Kidney (tissue), 14 donors: ENCODE measurements around the gene SIDT1. TPM values are rescaled to one million over a fixed set of nuclear protein-coding genes. Genes with fewer than 3 reads are reported as not detected.

Source experiments
- DNase-seq, 5 donors: peaks; one replicate each; pipeline ENCODE4 v3.0.0-alpha.2; 2013 to 2020
- FAIRE-seq: peaks from 2 replicates; lab custom pipeline; 2012; peaks lifted over from hg19 to GRCh38; lab: Jason Lieb, UNC
- H3K27ac ChIP-seq, 2 donors: one replicate each; pipeline ENCODE4 v1.7.0; 2013; ENCODE audit warnings: low read depth in 2 of 2, low read length in 2 of 2, inconsistent platforms in 1 of 2
- H3K27me3 ChIP-seq: one replicate; pipeline ENCODE4 v1.7.1; 2013; ENCODE audit warnings: low read length, inconsistent platforms; ENCODE audit not compliant: control insufficient read depth, insufficient read depth
- H3K36me3 ChIP-seq, 3 donors: one replicate each; pipeline versions ENCODE4 v1.7.0 to v1.7.1; 2013; ENCODE audit warnings: low read length in 3 of 3, control low read depth in 1 of 3, inconsistent platforms in 1 of 3; ENCODE audit not compliant: insufficient read depth in 3 of 3, control insufficient read depth in 2 of 3
- H3K4me1 ChIP-seq, 3 donors: one replicate each; pipeline versions ENCODE4 v1.7.0 to v1.7.1; 2013; ENCODE audit warnings: low read length in 3 of 3, inconsistent platforms in 1 of 3, low read depth in 1 of 3; ENCODE audit not compliant: control insufficient read depth in 2 of 3, insufficient read depth in 2 of 3
- H3K4me3 ChIP-seq, 3 donors: one replicate each; pipeline versions ENCODE4 v1.7.0 to v1.8.1; 2013; ENCODE audit warnings: low read length in 3 of 3, control low read depth in 1 of 3, inconsistent platforms in 1 of 3
- H3K9ac ChIP-seq, 3 donors: one replicate each; pipeline versions ENCODE4 v1.7.0 to v1.7.1; 2013; ENCODE audit warnings: low read length in 3 of 3, control low read depth in 1 of 3, inconsistent platforms in 1 of 3
- H3K9me3 ChIP-seq, 3 donors: one replicate each; pipeline versions ENCODE4 v1.7.0 to v1.7.1; 2013; ENCODE audit warnings: low read length in 3 of 3, control low read depth in 1 of 3, inconsistent platforms in 1 of 3; ENCODE audit not compliant: control insufficient read depth in 2 of 3, insufficient read depth in 1 of 3
- intact Hi-C: fragments of 100-400 bp; cut with DNase I; formaldehyde crosslinking; loops from one replicate; pipeline ENCODE4 v1.11.1; 2022
- polyA plus RNA-seq: library from polyadenylated mRNA; stranded (reverse); fragments of 350-450 nt; fragmentation: Illumina TruSeq; extraction: RNeasy Lipid Tissue Mini Kit (QIAGEN cat#74804); gene quantifications from one replicate; pipeline ENCODE4 v1.2.3, GENCODE V29; 2014; ENCODE audit warnings: low read depth, low replicate concordance; ENCODE audit not compliant: insufficient read depth
- total RNA-seq: library from RNA; stranded (reverse); fragmentation: NEBNext Ultra II Directional; extraction: Animal tissue kit (Norgen Biotek cat#: 25700); gene quantifications from one replicate; pipeline ENCODE4 v1.2.1, GENCODE V29; 2021
- TF ChIP-seq, protein P1 (sequence below): IDR thresholded peaks from 3 replicates; pipeline ENCODE4 v1.5.1; 2012; ENCODE audit warnings: mild to moderate bottlenecking, moderate library complexity, borderline replicate concordance; ENCODE audit not compliant: insufficient read depth; ENCODE audit errors: extremely low read depth
- donor health status: control.
- donor health status: control.
- donor health status: control.
- donor health status: control.
- donor health status: control.
- donor health status: DM: yes; HTN: yes; CAD: no.
- donor health status: Normal renal cell carcinoma (clear cell type).

The SIDT1 gene
- total and polyA plus RNA-seq, 2 donors from 2014 or later: 0.92 to 4.9 TPM

DNA sequence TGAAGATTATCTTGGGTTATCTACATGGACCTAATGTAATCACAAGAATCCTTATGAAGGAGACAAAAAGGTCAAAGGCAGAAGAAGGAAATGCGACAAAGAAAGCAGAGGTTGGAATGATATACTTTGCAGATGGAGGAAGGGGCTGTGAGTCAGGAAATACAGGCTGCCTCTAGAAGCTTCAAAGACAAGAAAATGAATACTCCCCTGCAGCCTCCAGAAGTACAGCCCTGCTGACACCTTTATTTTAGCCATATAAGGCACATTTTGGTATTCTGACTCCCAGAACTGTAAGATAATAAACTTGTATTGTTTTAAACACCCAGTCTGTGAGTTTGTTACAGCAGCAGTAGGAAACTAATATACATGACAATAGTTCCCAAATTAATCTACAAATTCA, 58.6 kb downstream of the SIDT1 start:
- intact Hi-C loops: no loop called here

DNA sequence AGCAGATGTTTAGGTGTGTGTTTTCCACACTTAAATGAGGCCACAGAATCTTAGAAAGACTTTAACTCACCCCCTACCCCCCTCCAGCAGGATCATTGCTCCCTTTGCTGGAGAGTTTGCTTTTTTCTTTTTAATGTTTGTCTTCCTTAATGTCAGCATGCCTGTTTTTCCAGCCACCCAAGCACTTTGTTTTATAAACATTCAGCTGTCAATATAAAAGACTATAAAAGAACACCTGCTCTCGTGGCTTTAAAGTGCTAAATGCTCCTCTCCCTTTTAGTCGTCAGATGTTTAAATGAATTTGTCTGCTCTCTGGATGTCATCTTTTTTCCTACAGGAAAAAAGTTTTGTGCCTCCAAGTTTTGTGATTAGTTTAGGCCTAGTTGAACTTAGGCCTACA, 61.7 kb downstream of the SIDT1 start:
- TF ChIP-seq, protein P1, sequence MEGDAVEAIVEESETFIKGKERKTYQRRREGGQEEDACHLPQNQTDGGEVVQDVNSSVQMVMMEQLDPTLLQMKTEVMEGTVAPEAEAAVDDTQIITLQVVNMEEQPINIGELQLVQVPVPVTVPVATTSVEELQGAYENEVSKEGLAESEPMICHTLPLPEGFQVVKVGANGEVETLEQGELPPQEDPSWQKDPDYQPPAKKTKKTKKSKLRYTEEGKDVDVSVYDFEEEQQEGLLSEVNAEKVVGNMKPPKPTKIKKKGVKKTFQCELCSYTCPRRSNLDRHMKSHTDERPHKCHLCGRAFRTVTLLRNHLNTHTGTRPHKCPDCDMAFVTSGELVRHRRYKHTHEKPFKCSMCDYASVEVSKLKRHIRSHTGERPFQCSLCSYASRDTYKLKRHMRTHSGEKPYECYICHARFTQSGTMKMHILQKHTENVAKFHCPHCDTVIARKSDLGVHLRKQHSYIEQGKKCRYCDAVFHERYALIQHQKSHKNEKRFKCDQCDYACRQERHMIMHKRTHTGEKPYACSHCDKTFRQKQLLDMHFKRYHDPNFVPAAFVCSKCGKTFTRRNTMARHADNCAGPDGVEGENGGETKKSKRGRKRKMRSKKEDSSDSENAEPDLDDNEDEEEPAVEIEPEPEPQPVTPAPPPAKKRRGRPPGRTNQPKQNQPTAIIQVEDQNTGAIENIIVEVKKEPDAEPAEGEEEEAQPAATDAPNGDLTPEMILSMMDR: no peak
- intact Hi-C loops: no loop called here
- no peaks in the 10 kb centered on the region for H3K36me3 ChIP-seq
- no peak overlapping the region for H3K9ac ChIP-seq
- H3K27ac ChIP-seq: no peak overlapping the region
- no peaks in the 10 kb centered on the region for H3K9me3 ChIP-seq
- FAIRE-seq (no peak), DNase-seq (peak in 1 of 5 donors; percentile 55)
- H3K27me3 ChIP-seq: no peaks in the 10 kb centered on the region
- no peak overlapping the region for H3K4me3 ChIP-seq
- H3K4me1 ChIP-seq: no peaks in the 10 kb centered on the region

More for the DNA sequence above, 58.6 kb downstream of the SIDT1 start:
- H3K4me3 ChIP-seq: no peak overlapping the region
- FAIRE-seq: no peak
- no peak for DNase-seq
- H3K4me1 ChIP-seq: no peaks in the 10 kb centered on the region
- no peaks in the 10 kb centered on the region for H3K36me3 ChIP-seq
- TF ChIP-seq, protein P1: no peak
- H3K27ac ChIP-seq: no peak overlapping the region
- H3K9me3 ChIP-seq: no peaks in the 10 kb centered on the region
- no peak overlapping the region for H3K9ac ChIP-seq
- H3K27me3 ChIP-seq: no peaks in the 10 kb centered on the region

DNA sequence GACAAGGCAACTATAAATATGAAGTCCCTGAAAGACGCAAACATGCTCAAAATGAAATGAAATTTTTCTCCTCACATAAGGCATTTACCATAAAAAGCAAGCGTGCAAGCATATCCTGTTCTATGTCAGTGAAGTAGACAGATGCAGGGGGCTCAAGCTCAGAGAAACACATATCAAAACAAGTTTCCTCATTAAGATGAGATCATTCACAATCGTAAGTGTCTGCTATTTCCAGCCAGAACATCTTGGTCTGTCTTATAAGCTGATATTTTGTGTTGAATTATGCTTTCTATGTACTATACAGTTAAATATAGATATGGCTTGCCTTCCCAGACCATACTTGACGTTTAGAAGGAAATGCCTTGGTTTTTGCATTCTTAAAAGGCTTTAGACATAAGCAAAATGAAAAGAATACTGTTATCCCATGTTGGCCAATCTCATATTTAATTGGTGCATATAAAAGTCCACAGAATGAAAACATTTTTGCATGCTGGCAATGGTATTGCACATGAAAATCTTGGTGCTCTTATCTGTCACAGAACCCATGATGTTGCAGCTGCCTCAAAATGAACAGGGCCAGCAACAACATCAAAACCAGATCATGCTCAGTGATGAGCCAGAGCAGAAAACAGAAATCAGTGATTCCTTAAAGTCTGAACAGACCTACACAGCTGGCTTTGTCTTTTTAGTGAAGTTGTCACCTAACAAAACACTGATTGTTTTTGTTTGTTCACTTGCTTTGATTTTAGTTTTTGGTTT, 65.4 kb downstream of the SIDT1 start:
- intact Hi-C loops: no loop called here
- Histone ChIP-seq H3K36me3 (no peaks in the 10 kb centered on the region), H3K4me3 (no peak overlapping the region), H3K9me3 (no peaks in the 10 kb centered on the region), H3K27me3 (no peaks in the 10 kb centered on the region), H3K27ac (no peak overlapping the region), H3K9ac (no peak overlapping the region), H3K4me1 (no peaks in the 10 kb centered on the region)
- FAIRE-seq (no peak), DNase-seq (peak in 2 of 5 donors; percentile 21 to 40)
- TF ChIP-seq, protein P1: no peak
